GM18502 (cell line): Measurements from ENCODE around the gene PHKG2.

Experiments used
- ATAC-seq: cut with Tn5 transposase; IDR thresholded peaks from one replicate; pipeline ENCODE4 v1.9.1; 2021; ENCODE audit warnings: mild to moderate bottlenecking; ENCODE audit not compliant: unreplicated experiment, poor library complexity

PHKG2 gene

GRCh38 chr16:30725418-30725792, 22.8 kb upstream of the PHKG2 start:
- no peak for ATAC-seq

DNA sequence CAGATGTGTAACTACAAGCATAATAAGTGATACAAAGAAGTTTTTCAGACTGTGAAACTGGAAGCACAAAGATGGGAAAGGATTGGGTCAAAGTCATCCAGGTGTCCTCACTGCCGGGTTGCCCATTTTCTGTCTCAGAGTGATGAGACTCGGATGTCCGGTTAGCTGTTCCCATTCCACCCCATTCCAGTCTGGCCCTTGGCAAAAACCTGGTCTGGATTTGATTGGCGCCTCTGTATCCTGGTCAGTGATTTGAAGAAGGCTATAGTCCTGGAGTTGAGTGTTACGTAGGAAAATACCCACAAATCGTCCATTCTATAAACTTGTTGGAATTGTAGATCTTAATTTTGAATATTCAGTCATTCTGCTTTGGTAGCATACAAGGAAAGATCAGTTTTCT, 19.9 kb upstream of the PHKG2 start:
- no peak for ATAC-seq

- ATAC-seq = no peak
These were observed 19.1 kb upstream of the PHKG2 start for GRCh38 chr16:30728899-30729672.

DNA sequence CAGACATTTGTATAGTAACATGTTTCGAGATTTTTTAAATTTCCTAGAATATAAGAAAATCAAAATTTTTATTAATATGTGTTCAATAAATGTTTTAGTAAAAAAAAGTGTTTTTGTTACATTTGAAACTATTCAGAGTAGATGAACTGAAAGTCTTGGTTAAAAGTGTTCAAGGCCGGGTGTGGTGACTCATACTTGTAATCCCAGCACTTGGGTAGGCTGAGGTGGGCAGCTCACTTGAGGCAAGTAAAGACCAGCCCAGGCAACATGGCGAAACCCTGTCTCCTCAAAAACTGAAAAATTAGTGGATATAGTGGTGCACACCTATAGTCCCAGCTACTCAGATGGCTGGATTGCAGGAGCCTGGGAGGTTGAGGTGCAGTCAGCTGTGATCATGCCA, 16.8 kb upstream of the PHKG2 start:
- ATAC-seq = no peak

DNA sequence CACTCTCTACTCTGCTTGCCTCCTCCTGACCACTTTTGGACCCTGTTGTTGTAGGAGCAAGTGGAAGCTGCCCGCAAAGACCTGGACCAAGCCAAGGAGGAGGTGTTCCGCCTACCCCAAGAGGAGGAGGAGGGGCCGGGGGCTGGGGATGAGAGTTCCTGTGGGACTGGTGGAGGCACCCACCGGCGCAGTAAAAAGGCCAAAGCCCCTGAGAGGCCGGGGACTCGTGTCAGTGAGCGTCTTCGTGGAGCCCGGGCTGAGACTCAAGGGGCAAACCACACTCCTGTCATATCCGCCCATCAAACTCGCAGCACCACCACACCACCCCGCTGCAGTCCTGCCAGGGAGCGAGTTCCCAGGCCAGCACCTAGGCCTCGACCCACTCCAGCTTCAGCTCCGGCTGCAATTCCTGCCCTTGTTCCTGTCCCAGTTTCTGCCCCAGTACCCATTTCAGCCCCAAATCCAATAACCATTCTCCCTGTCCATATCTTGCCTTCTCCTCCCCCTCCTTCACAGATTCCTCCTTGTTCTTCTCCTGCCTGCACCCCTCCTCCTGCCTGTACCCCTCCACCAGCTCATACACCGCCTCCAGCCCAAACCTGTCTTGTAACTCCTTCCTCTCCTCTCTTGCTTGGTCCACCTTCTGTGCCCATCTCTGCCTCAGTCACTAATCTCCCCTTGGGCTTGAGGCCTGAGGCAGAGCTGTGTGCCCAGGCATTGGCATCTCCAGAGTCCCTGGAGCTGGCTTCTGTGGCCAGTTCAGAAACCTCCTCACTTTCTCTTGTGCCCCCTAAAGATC, 11.0 kb upstream of the PHKG2 start:
- no peak for ATAC-seq

GRCh38 chr16:30737794-30738648, 10.2 kb upstream of the PHKG2 start:
- no peak for ATAC-seq

DNA sequence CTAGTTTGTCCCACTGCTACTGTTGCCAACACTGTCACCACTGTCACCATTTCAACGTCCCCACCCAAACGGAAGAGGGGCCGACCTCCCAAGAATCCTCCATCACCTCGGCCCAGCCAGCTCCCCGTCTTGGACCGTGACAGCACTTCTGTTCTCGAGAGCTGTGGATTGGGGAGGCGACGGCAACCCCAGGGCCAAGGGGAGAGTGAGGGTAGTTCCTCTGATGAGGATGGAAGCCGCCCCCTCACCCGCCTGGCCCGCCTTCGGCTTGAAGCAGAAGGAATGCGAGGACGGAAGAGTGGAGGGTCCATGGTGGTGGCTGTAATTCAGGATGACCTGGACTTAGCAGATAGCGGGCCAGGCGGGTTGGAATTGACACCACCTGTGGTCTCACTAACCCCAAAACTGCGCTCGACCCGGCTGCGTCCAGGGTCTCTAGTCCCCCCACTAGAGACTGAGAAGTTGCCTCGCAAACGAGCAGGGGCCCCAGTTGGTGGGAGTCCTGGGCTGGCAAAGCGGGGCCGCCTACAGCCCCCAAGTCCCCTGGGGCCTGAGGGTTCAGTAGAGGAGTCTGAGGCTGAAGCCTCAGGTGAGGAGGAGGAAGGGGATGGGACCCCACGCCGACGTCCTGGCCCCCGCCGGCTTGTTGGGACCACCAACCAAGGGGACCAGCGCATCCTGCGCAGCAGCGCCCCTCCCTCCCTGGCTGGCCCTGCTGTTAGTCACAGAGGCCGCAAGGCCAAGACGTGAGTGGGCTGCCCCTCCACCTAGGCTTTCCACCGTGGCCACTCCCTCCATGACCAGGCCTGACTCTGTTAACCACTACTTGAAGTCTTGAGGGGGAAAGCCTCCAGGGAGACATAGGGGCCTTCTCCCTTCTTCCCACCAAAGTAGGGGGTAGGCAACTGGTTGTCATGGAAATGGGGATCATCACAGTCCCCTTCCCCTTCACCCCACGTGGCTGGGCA, 9.0 kb upstream of the PHKG2 start:
- ATAC-seq = no peak

- no peak for ATAC-seq
These were observed 7.6 kb upstream of the PHKG2 start for GRCh38 chr16:30740364-30741251.

- ATAC-seq = no peak
These were observed 6.7 kb upstream of the PHKG2 start for GRCh38 chr16:30741461-30741914.

DNA sequence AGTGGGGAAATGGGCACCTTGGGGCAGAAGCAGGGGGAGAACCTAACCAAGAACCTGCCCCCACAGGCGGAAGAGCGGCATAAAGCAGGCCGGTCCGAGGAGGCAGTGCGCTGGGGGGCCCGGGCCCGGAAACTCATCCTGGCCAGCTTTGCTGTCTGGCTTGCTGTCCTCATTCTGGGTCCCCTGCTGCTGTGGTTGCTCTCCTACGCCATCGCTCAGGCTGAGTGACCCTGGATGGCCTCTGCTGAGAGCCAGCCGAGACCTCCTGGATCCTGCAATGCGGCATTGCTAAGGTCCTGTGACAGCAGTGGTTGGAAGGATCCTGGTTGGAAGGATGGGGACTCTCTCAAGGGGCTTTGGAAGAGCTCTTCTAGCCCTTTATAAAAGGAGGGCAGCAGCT, 4.5 kb upstream of the PHKG2 start:
- ATAC-seq = no peak

DNA sequence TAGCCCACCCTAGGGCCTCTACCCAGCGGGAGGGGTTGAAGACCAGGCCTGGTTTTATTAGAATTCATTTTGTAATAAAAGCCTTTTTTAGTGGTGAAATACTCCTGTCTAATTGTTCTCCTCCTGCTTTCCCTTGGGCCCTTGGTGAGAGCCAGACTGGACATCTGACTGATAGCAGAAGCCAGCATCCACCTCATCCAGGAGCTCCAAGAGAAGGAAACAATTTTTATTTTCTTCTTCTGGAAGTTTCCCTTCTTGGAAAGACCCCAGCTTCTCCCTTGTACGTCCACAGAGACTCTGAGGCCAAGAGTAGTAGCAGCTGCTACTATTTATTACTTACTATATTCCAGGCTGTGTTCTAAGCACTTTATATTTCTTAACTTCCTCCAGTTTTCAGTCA, 4.0 kb upstream of the PHKG2 start:
- ATAC-seq = no peak

GRCh38 chr16:30745082-30745481, 3.1 kb upstream of the PHKG2 start:
- ATAC-seq = no peak

GRCh38 chr16:30746638-30747175, 1.5 kb upstream of the PHKG2 start:
- ATAC-seq = no peak

DNA sequence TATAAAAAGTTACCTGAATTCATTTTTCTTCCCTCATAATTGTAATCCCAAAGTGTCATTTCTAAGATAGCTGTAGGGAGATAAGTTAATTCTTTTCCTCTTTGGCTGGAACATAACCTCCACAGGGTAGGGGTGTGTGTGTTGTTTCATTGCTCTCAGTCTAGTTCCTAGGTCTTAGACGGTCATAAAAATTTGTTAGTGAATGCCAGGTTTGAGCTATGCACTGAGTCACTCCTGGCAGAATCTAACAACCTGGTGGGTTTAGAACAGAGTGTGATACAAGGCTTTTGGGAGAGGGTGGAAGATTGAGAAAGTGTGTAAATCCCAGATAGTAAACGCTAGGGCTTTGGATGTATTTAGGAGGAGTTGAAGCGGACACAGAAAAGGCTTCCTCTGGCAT, 894 bp upstream of the PHKG2 start:
- ATAC-seq = no peak

GRCh38 chr16:30748634-30749445, 615 bp downstream of the PHKG2 start:
- no peak for ATAC-seq

DNA sequence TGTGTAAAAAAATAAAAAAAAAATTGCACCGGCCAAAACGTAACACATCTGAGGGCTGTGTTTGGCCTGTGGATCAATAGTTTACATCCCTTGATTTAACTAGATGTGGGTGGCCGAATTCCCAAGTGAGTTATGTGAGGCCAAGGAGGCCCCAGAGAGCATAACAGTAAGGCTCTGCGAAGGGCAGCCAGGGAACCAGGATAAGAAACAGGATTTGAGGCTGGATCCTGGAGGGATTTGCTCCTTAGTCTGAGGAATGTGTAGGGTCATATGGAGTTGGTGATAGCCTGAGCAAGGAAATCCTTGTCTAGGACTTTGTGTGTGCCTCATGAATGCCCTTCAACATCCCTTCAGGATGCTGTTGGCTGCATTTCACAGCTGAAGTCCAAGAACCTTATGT, 2.0 kb downstream of the PHKG2 start:
- ATAC-seq = no peak

- ATAC-seq = no peak
These were observed 2.7 kb downstream of the PHKG2 start for GRCh38 chr16:30750876-30751465.
